ENCODE results near the gene NFIL3.

DNA sequence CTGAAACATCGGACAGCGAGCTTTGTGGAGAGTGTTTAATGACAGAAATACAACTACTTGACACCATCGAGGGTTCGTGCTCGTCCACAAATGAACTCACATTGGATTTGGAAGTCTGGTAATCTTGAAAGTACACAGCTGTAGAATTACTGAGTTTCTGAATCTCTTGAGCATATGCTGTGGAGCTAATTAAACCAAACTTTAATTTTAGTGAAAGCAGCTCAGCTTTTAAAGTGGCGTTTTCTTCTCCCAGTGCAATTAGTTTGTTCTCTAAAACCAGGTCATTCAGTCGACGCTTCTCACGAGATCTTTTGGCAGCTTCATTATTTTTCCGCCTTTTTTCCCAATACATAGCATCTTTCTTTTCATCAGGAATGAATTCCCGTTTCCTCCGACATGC is 13.5 kb downstream of the NFIL3 start:
- TF ChIP-seq, protein P1, sequence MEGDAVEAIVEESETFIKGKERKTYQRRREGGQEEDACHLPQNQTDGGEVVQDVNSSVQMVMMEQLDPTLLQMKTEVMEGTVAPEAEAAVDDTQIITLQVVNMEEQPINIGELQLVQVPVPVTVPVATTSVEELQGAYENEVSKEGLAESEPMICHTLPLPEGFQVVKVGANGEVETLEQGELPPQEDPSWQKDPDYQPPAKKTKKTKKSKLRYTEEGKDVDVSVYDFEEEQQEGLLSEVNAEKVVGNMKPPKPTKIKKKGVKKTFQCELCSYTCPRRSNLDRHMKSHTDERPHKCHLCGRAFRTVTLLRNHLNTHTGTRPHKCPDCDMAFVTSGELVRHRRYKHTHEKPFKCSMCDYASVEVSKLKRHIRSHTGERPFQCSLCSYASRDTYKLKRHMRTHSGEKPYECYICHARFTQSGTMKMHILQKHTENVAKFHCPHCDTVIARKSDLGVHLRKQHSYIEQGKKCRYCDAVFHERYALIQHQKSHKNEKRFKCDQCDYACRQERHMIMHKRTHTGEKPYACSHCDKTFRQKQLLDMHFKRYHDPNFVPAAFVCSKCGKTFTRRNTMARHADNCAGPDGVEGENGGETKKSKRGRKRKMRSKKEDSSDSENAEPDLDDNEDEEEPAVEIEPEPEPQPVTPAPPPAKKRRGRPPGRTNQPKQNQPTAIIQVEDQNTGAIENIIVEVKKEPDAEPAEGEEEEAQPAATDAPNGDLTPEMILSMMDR (IDR thresholded peaks at IDR 0.05; ENCODE audit: control extremely low read depth in 1 of 3, insufficient read depth in 1 of 3, low read depth in 1 of 3, low read length in 3 of 3), result no peak
- TF ChIP-seq SUZ12 (IDR thresholded peaks at IDR 0.05; ENCODE audit: low read length) (no peak), HDAC2 (IDR thresholded peaks at IDR 0.05; ENCODE audit: borderline replicate concordance in 1 of 2, low read depth in 2 of 2, low read length in 2 of 2) (no peak), CHD2 (IDR thresholded peaks at IDR 0.05; ENCODE audit: low read length) (no peak), SP2 (IDR thresholded peaks at IDR 0.05; ENCODE audit: low read length) (no peak), EZH2 (IDR thresholded peaks at IDR 0.05; ENCODE audit: low read depth, low read length, severe bottlenecking) (no peak), ZNF274 (IDR thresholded peaks at IDR 0.05; ENCODE audit: borderline replicate concordance, extremely low read depth, low read length) (no peak), SAP30 (IDR thresholded peaks at IDR 0.05; ENCODE audit: insufficient read depth, insufficient replicate concordance, low read length) (no peak), TBP (IDR thresholded peaks at IDR 0.05; ENCODE audit: low read depth, low read length) (no peak), POLR2AphosphoS5 (IDR thresholded peaks at IDR 0.05; ENCODE audit: low read depth, low read length) (no peak)
- TF ChIP-seq, protein P2, sequence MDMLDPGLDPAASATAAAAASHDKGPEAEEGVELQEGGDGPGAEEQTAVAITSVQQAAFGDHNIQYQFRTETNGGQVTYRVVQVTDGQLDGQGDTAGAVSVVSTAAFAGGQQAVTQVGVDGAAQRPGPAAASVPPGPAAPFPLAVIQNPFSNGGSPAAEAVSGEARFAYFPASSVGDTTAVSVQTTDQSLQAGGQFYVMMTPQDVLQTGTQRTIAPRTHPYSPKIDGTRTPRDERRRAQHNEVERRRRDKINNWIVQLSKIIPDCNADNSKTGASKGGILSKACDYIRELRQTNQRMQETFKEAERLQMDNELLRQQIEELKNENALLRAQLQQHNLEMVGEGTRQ (IDR thresholded peaks at IDR 0.05; ENCODE audit: low read length), result no peak

Measured in H1 (cell line).